ENCODE results near the gene MBP. TPM values are rescaled to one million over a fixed set of nuclear protein-coding genes. Genes with fewer than 3 reads are reported as not detected.

MBP gene
- total and polyA plus RNA-seq, 2 of the 13 experiments (the other 11 are each of a cell fraction or from before 2014, with no cell fraction given), result 5.0 to 8.5 TPM

GRCh38 chr18:76992226-76993084 is 140.1 kb downstream of the MBP start (continued):
- no peak for TF ChIP-seq NFIC (IDR thresholded peaks at IDR 0.05; ENCODE audit: low read length)
- TF ChIP-seq CENPX (CRISPR knock-in tag; IDR thresholded peaks at IDR 0.05), result no peak
- no peak for TF ChIP-seq POGZ (CRISPR knock-in tag; IDR thresholded peaks at IDR 0.05)
- no peak for TF ChIP-seq ZFP36 (IDR thresholded peaks at IDR 0.05; ENCODE audit: borderline replicate concordance, low read depth, low read length, partially characterized antibody)
- TF ChIP-seq ZNF138 (CRISPR knock-in tag; IDR thresholded peaks at IDR 0.05; ENCODE audit: low read depth), result no peak
- no peak for TF ChIP-seq ZBTB21 (CRISPR knock-in tag; IDR thresholded peaks at IDR 0.05)
- TF ChIP-seq, protein P1, sequence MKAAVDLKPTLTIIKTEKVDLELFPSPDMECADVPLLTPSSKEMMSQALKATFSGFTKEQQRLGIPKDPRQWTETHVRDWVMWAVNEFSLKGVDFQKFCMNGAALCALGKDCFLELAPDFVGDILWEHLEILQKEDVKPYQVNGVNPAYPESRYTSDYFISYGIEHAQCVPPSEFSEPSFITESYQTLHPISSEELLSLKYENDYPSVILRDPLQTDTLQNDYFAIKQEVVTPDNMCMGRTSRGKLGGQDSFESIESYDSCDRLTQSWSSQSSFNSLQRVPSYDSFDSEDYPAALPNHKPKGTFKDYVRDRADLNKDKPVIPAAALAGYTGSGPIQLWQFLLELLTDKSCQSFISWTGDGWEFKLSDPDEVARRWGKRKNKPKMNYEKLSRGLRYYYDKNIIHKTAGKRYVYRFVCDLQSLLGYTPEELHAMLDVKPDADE (CRISPR knock-in tag; IDR thresholded peaks at IDR 0.05), result no peak

DNA sequence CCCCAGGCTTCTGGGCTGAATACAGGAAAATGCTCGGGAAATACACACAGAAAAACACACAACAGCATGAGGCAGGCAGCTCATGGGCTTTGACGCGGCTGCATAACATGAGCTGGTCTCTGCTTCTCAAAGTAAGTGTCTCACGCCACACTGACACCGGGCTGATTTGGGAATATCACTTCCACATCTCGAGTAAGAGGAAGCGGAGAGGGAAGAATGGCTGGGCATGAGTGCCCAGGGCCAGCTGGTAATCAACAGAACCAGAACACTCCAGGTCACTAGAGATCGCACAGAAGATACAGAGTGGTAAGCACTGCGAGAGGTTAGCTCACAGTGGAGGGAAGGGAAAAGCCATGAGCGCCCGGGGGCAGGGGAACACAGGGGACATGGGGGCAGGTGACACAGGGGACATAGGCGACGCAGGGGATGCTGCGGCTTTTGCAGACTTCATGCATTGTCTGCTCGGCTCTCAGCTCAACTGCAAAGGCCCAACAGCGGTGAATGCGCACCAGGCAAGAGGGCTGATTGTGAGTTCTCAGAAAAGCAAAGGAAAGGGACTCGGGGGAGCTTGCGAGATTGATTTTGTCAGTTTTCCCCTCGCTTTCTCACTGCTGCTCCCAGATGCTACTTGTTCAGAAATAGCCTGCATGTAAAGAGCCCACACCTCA is 141.4 kb downstream of the MBP start:
- Histone ChIP-seq H2AFZ (ENCODE audit: low read length) (no peak overlapping the region), H3K4me2 (ENCODE audit: low read depth, low read length) (no peak overlapping the region), H4K20me1 (ENCODE audit: insufficient read depth, low read length) (no peaks in the 10 kb centered on the region), H3K9me3 (ENCODE audit: low read length) (no peaks in the 10 kb centered on the region), H3K27me3 (ENCODE audit: control insufficient read depth in 1 of 2, insufficient read depth in 2 of 2, low read length in 2 of 2) (no peaks in the 10 kb centered on the region; a peak in 1 of 5 replicates), H3K9ac (ENCODE audit: insufficient read depth, low read depth, low read length) (no peak overlapping the region), H3K36me3 (replicated peaks in 1 of 2; ENCODE audit: control insufficient read depth in 1 of 2, insufficient read depth in 2 of 2, low read length in 2 of 2) (no peaks in the 10 kb centered on the region), H3K27ac (ENCODE audit: extremely low read length, insufficient read depth, low read length) (no peak overlapping the region), H3K79me2 (ENCODE audit: insufficient read depth, low read length) (no peaks in the 10 kb centered on the region), H3K4me1 (ENCODE audit: insufficient read depth, low read length) (peaks cover 32% of the 10 kb centered on the region), H3K4me3 (replicated peaks in 1 of 3; ENCODE audit: insufficient read depth in 1 of 3, low read depth in 2 of 3, low read length in 3 of 3) (no peak overlapping the region)
- ATAC-seq (no peak), FAIRE-seq (no peak), DNase-seq (ENCODE audit: low spot score) (no peak)
- no TSS peak for BruUV-seq (replicated peaks)
- ChIA-PET POLR2A (no interaction called here), CTCF (ENCODE audit: low intra/inter-chr PET ratio, low total read pairs) (no interaction called here)
- intact Hi-C loops (cut with micrococcal nuclease; ENCODE audit: unreplicated experiment) (no loop called here), in situ Hi-C loops (cut with HindIII; ENCODE audit: extremely low pct_ligation_motif_present, low pct_unique_long_range_greater_than_20kb) (loop anchor here (10.0 kb wide), 2 partner anchors 214 to 664 kb away; no protein-coding TSS in a partner anchor)
- 89% methylated on average over 20 of the region's 20 CpGs for WGBS (ENCODE audit: low lambda C conversion rate)
- TF ChIP-seq NKX3-1 (CRISPR knock-in tag; IDR thresholded peaks at IDR 0.05), result no peak
- TF ChIP-seq NFE2L2 (IDR thresholded peaks at IDR 0.05; ENCODE audit: low read length), result no peak
- no peak for TF ChIP-seq HIC2 (CRISPR knock-in tag; IDR thresholded peaks at IDR 0.05; ENCODE audit: low read depth)
- no peak for TF ChIP-seq DDIT3 (CRISPR knock-in tag; IDR thresholded peaks at IDR 0.05)
- TF ChIP-seq ZNF276 (CRISPR knock-in tag; IDR thresholded peaks at IDR 0.05; ENCODE audit: low read depth), result no peak
- TF ChIP-seq ZNF879 (CRISPR knock-in tag; IDR thresholded peaks at IDR 0.05), result no peak
- TF ChIP-seq TP53 (CRISPR knock-in tag; conservative IDR thresholded peaks at IDR 0.05), result no peak

Data from HepG2 (cell line).